Mammary epithelial cell (primary cell): ENCODE data around the gene DNAJC15.
"Not testable (repeated sequence)": the region's sequence is repeated elsewhere in the genome, so short reads cannot be mapped to it uniquely, and the experiment has no call there.

Experiments
- CTCF ChIP-seq, 2 donors: IDR thresholded peaks in 1 of 2; conservative IDR thresholded peaks in 1 of 2; 2 replicates each; pipeline ENCODE4 v1.5.1; 2011 to 2012; ENCODE audit warnings: inconsistent platforms in 2 of 2, low read length in 2 of 2, mild to moderate bottlenecking in 2 of 2, control low read depth in 1 of 2, low read depth in 1 of 2; ENCODE audit not compliant: insufficient read depth in 1 of 2; ENCODE audit errors: extremely low read depth in 1 of 2
- EZH2 ChIP-seq: IDR thresholded peaks from 2 replicates; pipeline ENCODE4 v1.6.1; 2012; ENCODE audit warnings: low read length, inconsistent platforms, borderline replicate concordance

GRCh38 chr13:43060806-43061205, 37.4 kb downstream of the DNAJC15 start:
- TF ChIP-seq CTCF (conservative IDR thresholded peaks at IDR 0.05 in 1 of 2, IDR thresholded peaks at IDR 0.05 in 1 of 2; ENCODE audit: extremely low read depth in 1 of 2, insufficient read depth in 1 of 2, low read depth in 1 of 2, low read length in 2 of 2); EZH2: not testable (repeated sequence)
